ENCODE measurements around the gene UMPS. TPM values are rescaled to one million over a fixed set of nuclear protein-coding genes. Genes with fewer than 3 reads are reported as not detected.

UMPS gene
- total and polyA plus RNA-seq, 2 donors (not counting 1 experiment from before 2014, with no cell fraction given), result 6.6 to 21.4 TPM

DNA sequence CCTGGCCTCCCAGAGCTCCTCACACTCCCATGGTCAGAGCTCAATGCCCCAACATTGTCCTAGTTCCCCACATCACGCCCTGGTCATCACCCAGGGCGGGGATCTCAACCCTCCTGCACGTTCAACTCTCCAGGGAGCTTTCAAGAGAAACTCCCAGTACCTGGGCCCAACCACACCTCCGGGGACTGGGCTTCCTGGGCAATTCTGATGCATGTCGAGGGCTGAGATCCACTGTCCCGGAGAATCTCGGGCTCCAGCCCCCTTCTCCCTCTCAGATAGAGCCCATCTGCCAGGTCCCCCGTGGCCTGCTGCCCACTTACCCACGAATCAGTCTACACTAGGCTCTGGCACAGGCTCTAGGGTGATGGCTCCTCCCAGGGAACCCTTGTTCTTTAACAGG, 39.2 kb downstream of the UMPS start:
- POLR2A ChIA-PET, result no interaction called here
- no peaks in the 10 kb centered on the region for H3K36me3 ChIP-seq (replicated peaks in 1 of 2; ENCODE audit: control extremely low read depth in 1 of 2, control insufficient read depth in 1 of 2, extremely low read depth in 1 of 2, insufficient read depth in 2 of 2, low read length in 1 of 2)

DNA sequence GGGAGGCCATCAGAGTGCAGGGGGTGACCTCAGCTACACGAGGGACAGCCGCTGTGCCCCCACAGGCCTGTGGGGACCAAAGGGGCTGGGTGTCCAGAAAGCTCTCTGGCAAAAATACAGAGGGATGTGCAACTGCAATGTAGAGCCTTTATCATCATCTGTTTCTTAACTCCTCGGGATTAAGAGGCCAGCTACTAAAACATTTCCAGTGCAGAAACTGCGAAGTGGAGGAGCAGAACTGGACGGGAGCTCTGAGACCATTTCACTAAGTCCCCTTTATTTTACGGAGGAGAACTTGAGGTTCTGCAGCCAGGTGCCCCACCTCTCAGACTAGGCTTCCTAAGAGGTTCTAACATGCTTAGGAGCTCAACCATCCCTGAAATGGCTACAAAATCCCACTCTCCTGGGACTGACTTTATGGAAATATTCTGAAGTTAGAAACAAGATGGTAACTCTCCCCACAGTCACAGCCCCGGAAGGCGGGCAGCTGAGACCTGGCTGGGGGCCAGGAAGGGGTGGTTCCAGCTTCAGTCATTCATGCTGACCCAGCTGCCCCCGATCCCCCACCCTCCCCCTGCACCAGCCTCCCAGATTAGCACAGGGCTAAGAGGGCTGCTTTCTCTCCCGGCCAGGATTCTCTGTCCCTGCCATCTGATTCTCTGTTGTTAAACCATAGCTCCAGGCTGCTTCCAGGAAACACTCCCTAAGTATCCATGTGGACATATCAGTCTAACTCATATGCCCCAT, 40.3 kb downstream of the UMPS start:
- H2AFZ ChIP-seq (ENCODE audit: insufficient read depth, low read depth, low read length, poor library complexity, severe bottlenecking), result no peak overlapping the region
- no peak overlapping the region for H3K4me2 ChIP-seq (replicated peaks; ENCODE audit: low read depth, low read length, poor library complexity, severe bottlenecking)
- H3K27ac ChIP-seq (ENCODE audit: low read length in 2 of 2), result no peak overlapping the region
- no peaks in the 10 kb centered on the region for H3K4me1 ChIP-seq (ENCODE audit: control insufficient read depth in 2 of 2, insufficient read depth in 2 of 2, low read length in 2 of 2)
- ATAC-seq (ENCODE audit: low read depth), result no peak
- Mint-ChIP-seq H3K4me1 (no peaks in the 10 kb centered on the region), H3K27me3 (peaks cover 37% of the 10 kb centered on the region), H3K4me3 (no peak overlapping the region), H3K9me3 (ENCODE audit: insufficient read depth) (no peaks in the 10 kb centered on the region), H3K27ac (no peak overlapping the region)
- POLR2A ChIA-PET, result interaction anchor here (0.5 kb wide), 1 partner anchor 47 kb away, joined by 4 read pairs; no protein-coding TSS in a partner anchor
- H3K9ac ChIP-seq (ENCODE audit: low read length), result no peak overlapping the region
- no peaks in the 10 kb centered on the region for H3K9me3 ChIP-seq (ENCODE audit: control extremely low read depth in 1 of 3, control insufficient read depth in 2 of 3, insufficient read depth in 1 of 3, low read length in 2 of 3)
- no peak for TF ChIP-seq EZH2 (IDR thresholded peaks at IDR 0.05; ENCODE audit: borderline replicate concordance, insufficient read depth, low read depth, low read length, poor library complexity, severe bottlenecking)
- TF ChIP-seq, protein P1, sequence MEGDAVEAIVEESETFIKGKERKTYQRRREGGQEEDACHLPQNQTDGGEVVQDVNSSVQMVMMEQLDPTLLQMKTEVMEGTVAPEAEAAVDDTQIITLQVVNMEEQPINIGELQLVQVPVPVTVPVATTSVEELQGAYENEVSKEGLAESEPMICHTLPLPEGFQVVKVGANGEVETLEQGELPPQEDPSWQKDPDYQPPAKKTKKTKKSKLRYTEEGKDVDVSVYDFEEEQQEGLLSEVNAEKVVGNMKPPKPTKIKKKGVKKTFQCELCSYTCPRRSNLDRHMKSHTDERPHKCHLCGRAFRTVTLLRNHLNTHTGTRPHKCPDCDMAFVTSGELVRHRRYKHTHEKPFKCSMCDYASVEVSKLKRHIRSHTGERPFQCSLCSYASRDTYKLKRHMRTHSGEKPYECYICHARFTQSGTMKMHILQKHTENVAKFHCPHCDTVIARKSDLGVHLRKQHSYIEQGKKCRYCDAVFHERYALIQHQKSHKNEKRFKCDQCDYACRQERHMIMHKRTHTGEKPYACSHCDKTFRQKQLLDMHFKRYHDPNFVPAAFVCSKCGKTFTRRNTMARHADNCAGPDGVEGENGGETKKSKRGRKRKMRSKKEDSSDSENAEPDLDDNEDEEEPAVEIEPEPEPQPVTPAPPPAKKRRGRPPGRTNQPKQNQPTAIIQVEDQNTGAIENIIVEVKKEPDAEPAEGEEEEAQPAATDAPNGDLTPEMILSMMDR (IDR thresholded peaks at IDR 0.05), result no peak
- no peaks in the 10 kb centered on the region for H3K79me2 ChIP-seq (ENCODE audit: control insufficient read depth, insufficient read depth, low read length)
- H3K36me3 ChIP-seq (replicated peaks in 1 of 2; ENCODE audit: control extremely low read depth in 1 of 2, control insufficient read depth in 1 of 2, extremely low read depth in 1 of 2, insufficient read depth in 2 of 2, low read length in 1 of 2), result no peaks in the 10 kb centered on the region
- 76% methylated on average over 8 of the region's 10 CpGs for WGBS (ENCODE audit: insufficient coverage)
- peaks cover 0 to 9% (median 4%) of the 10 kb centered on the region in 4 experiments for H3K27me3 ChIP-seq (replicated peaks in 1 of 4; ENCODE audit: control extremely low read depth in 1 of 4, control insufficient read depth in 3 of 4, insufficient read depth in 4 of 4, low read length in 3 of 4)
- DNase-seq, result no peak
- H3K4me3 ChIP-seq (ENCODE audit: control extremely low read depth in 1 of 5, extremely low read depth in 1 of 5, insufficient read depth in 1 of 5, low read depth in 2 of 5, low read length in 4 of 5), result no peak overlapping the region
- H4K20me1 ChIP-seq (ENCODE audit: control insufficient read depth, insufficient read depth, low read length, poor library complexity, severe bottlenecking), result no peaks in the 10 kb centered on the region
- CTCF ChIA-PET, result interaction anchor here (2.8 kb wide), 1 partner anchor 10 kb away, joined by 14 read pairs; no protein-coding TSS in a partner anchor
- intact Hi-C loops (cut with micrococcal nuclease), result no loop called here

More for the DNA sequence above, 39.2 kb downstream of the UMPS start:
- Mint-ChIP-seq H3K4me1 (no peaks in the 10 kb centered on the region), H3K27me3 (peaks cover 34% of the 10 kb centered on the region), H3K9me3 (ENCODE audit: insufficient read depth) (no peaks in the 10 kb centered on the region), H3K4me3 (no peak overlapping the region), H3K27ac (no peak overlapping the region)
- Histone ChIP-seq H2AFZ (ENCODE audit: insufficient read depth, low read depth, low read length, poor library complexity, severe bottlenecking) (no peak overlapping the region), H3K4me1 (ENCODE audit: control insufficient read depth in 2 of 2, insufficient read depth in 2 of 2, low read length in 2 of 2) (no peaks in the 10 kb centered on the region), H3K27ac (ENCODE audit: low read length in 2 of 2) (no peak overlapping the region), H3K4me2 (replicated peaks; ENCODE audit: low read depth, low read length, poor library complexity, severe bottlenecking) (no peak overlapping the region), H4K20me1 (ENCODE audit: control insufficient read depth, insufficient read depth, low read length, poor library complexity, severe bottlenecking) (no peaks in the 10 kb centered on the region), H3K27me3 (replicated peaks in 1 of 4; ENCODE audit: control extremely low read depth in 1 of 4, control insufficient read depth in 3 of 4, insufficient read depth in 4 of 4, low read length in 3 of 4) (peaks cover 0 to 9% (median 4%) of the 10 kb centered on the region in 4 experiments), H3K4me3 (ENCODE audit: control extremely low read depth in 1 of 5, extremely low read depth in 1 of 5, insufficient read depth in 1 of 5, low read depth in 2 of 5, low read length in 4 of 5) (no peak overlapping the region), H3K79me2 (ENCODE audit: control insufficient read depth, insufficient read depth, low read length) (no peaks in the 10 kb centered on the region), H3K9ac (ENCODE audit: low read length) (no peak overlapping the region), H3K9me3 (ENCODE audit: control extremely low read depth in 1 of 3, control insufficient read depth in 2 of 3, insufficient read depth in 1 of 3, low read length in 2 of 3) (no peaks in the 10 kb centered on the region)
- TF ChIP-seq, protein P1 (IDR thresholded peaks at IDR 0.05), result no peak
- no peak for TF ChIP-seq EZH2 (IDR thresholded peaks at IDR 0.05; ENCODE audit: borderline replicate concordance, insufficient read depth, low read depth, low read length, poor library complexity, severe bottlenecking)
- CTCF ChIA-PET, result interaction anchor here (1.1 kb wide), 1 partner anchor 9 kb away, joined by 5 read pairs; no protein-coding TSS in a partner anchor
- WGBS (ENCODE audit: insufficient coverage), result 81% methylated on average over 8 of the region's 9 CpGs
- intact Hi-C loops (cut with micrococcal nuclease), result no loop called here
- ATAC-seq (ENCODE audit: low read depth) (no peak), DNase-seq (no peak)
